ENCODE data around the gene PPP1CB.
"Not testable (repeated sequence)": the region's sequence is repeated elsewhere in the genome, so short reads cannot be mapped to it uniquely, and the experiment has no call there.

PPP1CB gene

GRCh38 chr2:28725021-28725711, 26.5 kb upstream of the PPP1CB start:
- no peak for DNase-seq (ENCODE audit: insufficient read length, low spot score)
- no peak for FAIRE-seq
- TF ChIP-seq CTCF (IDR thresholded peaks at IDR 0.05; ENCODE audit: insufficient read depth, missing control alignments): no peak

DNA sequence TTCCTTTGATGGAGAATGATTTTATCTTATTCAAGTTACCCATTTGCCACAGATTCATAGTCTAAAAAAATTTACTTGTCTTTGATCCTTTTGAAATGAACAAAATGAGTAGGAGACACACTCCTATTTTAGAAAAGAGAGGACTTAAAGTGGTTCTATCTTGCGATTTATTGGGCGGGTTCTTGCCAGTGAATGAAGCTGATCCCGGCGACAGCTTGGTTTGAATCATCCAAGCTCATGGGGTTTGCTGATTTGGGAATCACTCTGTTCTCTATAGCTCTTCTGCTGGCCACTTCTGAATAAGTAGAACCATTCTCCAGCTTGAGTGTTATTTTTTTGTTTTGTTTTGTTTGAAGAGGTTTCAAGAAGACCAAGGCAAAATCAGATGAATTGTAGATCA, 25.5 kb upstream of the PPP1CB start:
- FAIRE-seq (no peak), DNase-seq (ENCODE audit: insufficient read length, low spot score) (no peak)
- TF ChIP-seq CTCF (IDR thresholded peaks at IDR 0.05; ENCODE audit: insufficient read depth, missing control alignments): no peak

- no peak for DNase-seq (ENCODE audit: insufficient read length, low spot score)
- TF ChIP-seq CTCF (IDR thresholded peaks at IDR 0.05; ENCODE audit: insufficient read depth, missing control alignments): no peak
- no peak for FAIRE-seq
These were observed 21.9 kb upstream of the PPP1CB start for GRCh38 chr2:28729698-28730097.

GRCh38 chr2:28730641-28731146, 20.9 kb upstream of the PPP1CB start:
- FAIRE-seq (no peak), DNase-seq (ENCODE audit: insufficient read length, low spot score) (no peak)
- TF ChIP-seq CTCF (IDR thresholded peaks at IDR 0.05; ENCODE audit: insufficient read depth, missing control alignments): no peak

GRCh38 chr2:28735511-28735910, 16.1 kb upstream of the PPP1CB start:
- TF ChIP-seq CTCF (IDR thresholded peaks at IDR 0.05; ENCODE audit: insufficient read depth, missing control alignments): no peak
- DNase-seq (ENCODE audit: insufficient read length, low spot score) (no peak), FAIRE-seq (no peak)

DNA sequence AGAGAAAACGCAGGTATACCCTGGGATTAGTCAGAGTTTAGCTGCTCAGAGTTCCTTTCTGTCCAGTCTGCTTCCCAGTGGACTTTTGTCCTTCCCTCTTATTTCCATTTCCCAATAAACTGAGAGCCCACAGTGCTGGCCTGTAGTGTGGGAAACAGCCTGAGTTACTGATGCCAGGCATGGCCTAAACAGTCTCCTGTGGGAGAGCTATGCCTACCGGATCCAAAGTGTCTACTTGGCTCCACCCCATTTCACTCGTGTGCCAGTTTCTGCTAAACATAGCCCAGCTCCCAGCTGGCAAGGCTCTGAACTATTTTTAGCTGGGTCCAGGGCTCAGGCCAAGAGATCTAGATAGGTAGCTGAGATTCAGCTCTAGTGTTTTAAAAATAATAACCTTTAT, 15.6 kb upstream of the PPP1CB start:
- DNase-seq (ENCODE audit: insufficient read length, low spot score) (no peak), FAIRE-seq (no peak)
- no peak for TF ChIP-seq CTCF (IDR thresholded peaks at IDR 0.05; ENCODE audit: insufficient read depth, missing control alignments)

DNA sequence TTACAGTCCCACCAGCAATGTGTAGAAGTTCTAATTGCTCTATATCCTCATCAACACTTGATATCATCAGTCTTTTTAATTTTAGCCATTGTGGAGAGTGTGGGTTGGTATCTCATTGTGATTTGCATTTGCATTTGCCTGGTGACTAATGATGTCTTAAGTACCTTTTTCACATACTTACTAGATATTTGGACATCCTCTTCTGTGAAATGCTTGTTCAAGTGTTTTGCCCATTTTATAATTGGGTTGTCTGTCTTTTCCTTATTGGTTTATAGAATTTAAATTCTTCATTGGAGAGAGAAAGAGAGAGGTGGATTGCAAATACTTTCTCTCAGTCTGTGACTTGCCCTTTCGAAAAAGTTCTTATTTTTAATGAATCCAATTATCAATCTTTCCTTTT, 14.0 kb upstream of the PPP1CB start:
- no peak for DNase-seq (ENCODE audit: insufficient read length, low spot score)
- no peak for TF ChIP-seq CTCF (IDR thresholded peaks at IDR 0.05; ENCODE audit: insufficient read depth, missing control alignments)
- no peak for FAIRE-seq

GRCh38 chr2:28742619-28743018, 9.0 kb upstream of the PPP1CB start:
- not testable (repeated sequence) for DNase-seq (ENCODE audit: insufficient read length, low spot score)

More at GRCh38 chr2:28742619-28743018, 9.0 kb upstream of the PPP1CB start:
- FAIRE-seq: not testable (repeated sequence)

All from D721Med (cell line).